CD4-positive, alpha-beta T cell (primary cell): ENCODE data around the gene FXYD6. TPM values are rescaled to one million over a fixed set of nuclear protein-coding genes. Genes with fewer than 3 reads are reported as not detected.

Experiments
- ATAC-seq: fragments of 200-7000 bp; cut with Tn5 transposase; one replicate; pipeline ENCODE4 v1.10.0; 2022; ENCODE audit warnings: mild to moderate bottlenecking; ENCODE audit not compliant: poor library complexity
- CTCF ChIA-PET: fragments of 350-600 bp; sonication (Branson Sonifier 250); formaldehyde crosslinking; loops from one replicate; lab custom pipeline; 2021; ENCODE audit warnings: antibody characterized with exemption, inconsistent platforms; lab: Charles Lee
- POLR2A ChIA-PET: fragments of 350-600 bp; sonication (Branson Sonifier 250); formaldehyde crosslinking; loops from one replicate; lab custom pipeline; 2021; ENCODE audit warnings: antibody characterized with exemption, inconsistent platforms; lab: Charles Lee
- DNase-seq, 14 experiments: peaks; one replicate each; pipeline ENCODE4 v3.0.0-alpha.2; 2013 to 2020; ENCODE audit warnings: mixed read lengths in 2 of 14
- H3K27ac ChIP-seq, 2 donors: one replicate each; pipeline versions ENCODE4 v1.5.1 to v1.7.0; 2013; ENCODE audit warnings: low read length in 2 of 2, low read depth in 1 of 2, mild to moderate bottlenecking in 1 of 2
- H3K27me3 ChIP-seq, 2 experiments: 1 replicate in 1 of 2; 2 replicates in 1 of 2; pipeline versions ENCODE4 v1.6.1 to v1.7.0; 2013; ENCODE audit warnings: low read length in 2 of 2, control low read depth in 1 of 2, mild to moderate bottlenecking in 1 of 2, moderate library complexity in 1 of 2; ENCODE audit not compliant: insufficient read depth in 2 of 2, control insufficient read depth in 1 of 2
- H3K36me3 ChIP-seq: one replicate; pipeline ENCODE4 v1.6.1; 2013; ENCODE audit warnings: low read length, control low read depth; ENCODE audit not compliant: insufficient read depth
- H3K4me1 ChIP-seq: one replicate; pipeline ENCODE4 v1.6.1; 2013; ENCODE audit warnings: low read length, control low read depth; ENCODE audit not compliant: insufficient read depth
- H3K4me3 ChIP-seq: one replicate; pipeline ENCODE4 v1.5.1; 2013; ENCODE audit warnings: mild to moderate bottlenecking, low read length, moderate library complexity
- H3K9me3 ChIP-seq, 2 experiments: 1 replicate in 1 of 2; 2 replicates in 1 of 2; pipeline versions ENCODE4 v1.6.1 to v1.7.0; 2013; ENCODE audit warnings: low read length in 2 of 2, mild to moderate bottlenecking in 2 of 2, control low read depth in 1 of 2, moderate library complexity in 1 of 2; ENCODE audit not compliant: control insufficient read depth in 1 of 2, insufficient read depth in 1 of 2
- H3K27ac Mint-ChIP-seq: one replicate; pipeline ENCODE4 v1.8.0; 2020; ENCODE audit warnings: mixed read lengths
- H3K27me3 Mint-ChIP-seq: one replicate; pipeline ENCODE4 v1.8.0; 2021; ENCODE audit warnings: mixed read lengths
- H3K36me3 Mint-ChIP-seq: one replicate; pipeline ENCODE4 v1.8.0; 2021; ENCODE audit warnings: low read depth, mixed read lengths
- H3K4me1 Mint-ChIP-seq: one replicate; pipeline ENCODE4 v1.8.0; 2021; ENCODE audit warnings: low read depth, mixed read lengths
- H3K4me3 Mint-ChIP-seq: one replicate; pipeline ENCODE4 v1.8.0; 2020; ENCODE audit warnings: mild to moderate bottlenecking, mixed read lengths
- H3K9me3 Mint-ChIP-seq: one replicate; pipeline ENCODE4 v1.8.0; 2020; ENCODE audit warnings: mixed read lengths
- CTCF ChIP-seq: fragments of 200-600 bp; IDR thresholded peaks from one replicate; pipeline ENCODE4 v1.8.0; 2022; ENCODE audit warnings: antibody characterized with exemption, mild to moderate bottlenecking
- intact Hi-C, 2 experiments: fragments of 100-400 bp; cut with DNase I in 1 of 2; cut with micrococcal nuclease in 1 of 2; formaldehyde crosslinking; loops; one replicate each; pipeline versions ENCODE4 v1.15.1 to v1.9.0; 2023 to 2025; cut with DNase I, micrococcal nuclease
- total RNA-seq, 174 experiments: library from RNA in 2 of 174; stranded (reverse) in 2 of 174; gene quantifications; one replicate each; pipeline ENCODE4 v1.2.3 and lab custom pipeline; 2021 to 2026

FXYD6 gene
- total RNA-seq, 2 experiments from 2014 or later: not detected

GRCh38 chr11:117881217-117881616, 4.8 kb upstream of the FXYD6 start:
- ChIA-PET CTCF (no interaction called here), POLR2A (no interaction called here)
- Mint-ChIP-seq H3K36me3 (no peaks in the 10 kb centered on the region), H3K4me3 (no peak overlapping the region), H3K9me3 (no peaks in the 10 kb centered on the region), H3K4me1 (peaks cover 7% of the 10 kb centered on the region), H3K27ac (no peak overlapping the region), H3K27me3 (peaks cover 46% of the 10 kb centered on the region)
- ATAC-seq: no peak
- Histone ChIP-seq H3K27me3 (peaks cover 19 to 21% of the 10 kb centered on the region in 2 experiments), H3K36me3 (no peaks in the 10 kb centered on the region), H3K4me3 (no peak overlapping the region), H3K27ac (no peak overlapping the region), H3K9me3 (no peaks in the 10 kb centered on the region), H3K4me1 (peaks cover 10% of the 10 kb centered on the region)
- DNase-seq: no peak
- no peak for TF ChIP-seq CTCF
- intact Hi-C loops: no loop called here

DNA sequence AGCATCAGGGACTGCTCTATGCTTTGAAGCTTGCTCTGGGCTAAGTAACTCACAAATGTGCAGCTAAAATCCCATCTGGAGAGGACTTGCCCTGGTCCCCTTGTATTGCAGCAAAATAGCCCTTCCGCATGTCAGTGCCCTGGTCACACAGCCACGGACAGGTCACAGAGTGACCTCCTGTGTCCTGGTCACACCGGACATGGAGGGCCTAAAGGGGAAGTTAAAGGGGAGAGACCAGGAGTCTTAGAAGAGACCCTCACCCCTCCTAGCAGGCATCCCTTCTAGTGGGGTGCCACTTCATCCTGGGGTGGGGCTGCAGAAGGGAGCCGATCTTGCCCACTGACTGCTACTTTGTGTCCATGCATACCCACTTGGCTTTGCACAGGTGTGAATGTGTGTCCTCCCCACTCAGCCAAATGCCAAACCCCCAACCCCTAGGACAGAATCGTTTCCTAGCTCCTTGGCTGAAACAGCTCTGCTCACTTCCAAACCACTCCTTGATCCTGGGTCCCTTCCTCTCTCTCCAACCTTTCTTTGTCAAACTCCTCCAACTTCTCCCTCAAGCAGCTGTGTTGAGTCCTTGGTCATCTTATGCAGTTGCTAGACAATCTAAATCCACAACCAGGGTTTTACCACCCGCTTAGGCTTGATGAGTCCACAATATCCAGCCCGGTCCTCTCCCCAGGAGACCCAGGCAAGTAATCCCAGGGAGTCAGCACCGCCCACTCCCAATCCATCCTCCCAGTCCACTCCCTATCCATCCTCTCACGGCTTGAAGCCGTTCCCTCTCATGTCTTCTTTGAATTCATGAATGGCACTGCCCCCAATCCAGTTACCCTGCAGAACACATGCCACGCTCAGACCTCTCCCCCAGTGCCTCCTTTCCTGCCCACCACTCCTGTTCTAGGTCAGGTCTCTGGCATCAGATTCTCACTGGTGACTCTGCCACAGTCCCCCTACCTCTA, 3.3 kb upstream of the FXYD6 start:
- Histone ChIP-seq H3K27me3 (peaks cover 33 to 35% of the 10 kb centered on the region in 2 experiments), H3K4me3 (no peak overlapping the region), H3K9me3 (no peaks in the 10 kb centered on the region), H3K4me1 (peaks cover 24% of the 10 kb centered on the region), H3K36me3 (no peaks in the 10 kb centered on the region), H3K27ac (no peak overlapping the region)
- TF ChIP-seq CTCF: no peak
- Mint-ChIP-seq H3K4me3 (no peak overlapping the region), H3K27ac (no peak overlapping the region), H3K9me3 (no peaks in the 10 kb centered on the region), H3K4me1 (peaks cover 21% of the 10 kb centered on the region), H3K36me3 (no peaks in the 10 kb centered on the region), H3K27me3 (peaks cover 60% of the 10 kb centered on the region)
- no peak for ATAC-seq
- no peak for DNase-seq
- intact Hi-C loops: no loop called here
- ChIA-PET POLR2A (no interaction called here), CTCF (no interaction called here)

DNA sequence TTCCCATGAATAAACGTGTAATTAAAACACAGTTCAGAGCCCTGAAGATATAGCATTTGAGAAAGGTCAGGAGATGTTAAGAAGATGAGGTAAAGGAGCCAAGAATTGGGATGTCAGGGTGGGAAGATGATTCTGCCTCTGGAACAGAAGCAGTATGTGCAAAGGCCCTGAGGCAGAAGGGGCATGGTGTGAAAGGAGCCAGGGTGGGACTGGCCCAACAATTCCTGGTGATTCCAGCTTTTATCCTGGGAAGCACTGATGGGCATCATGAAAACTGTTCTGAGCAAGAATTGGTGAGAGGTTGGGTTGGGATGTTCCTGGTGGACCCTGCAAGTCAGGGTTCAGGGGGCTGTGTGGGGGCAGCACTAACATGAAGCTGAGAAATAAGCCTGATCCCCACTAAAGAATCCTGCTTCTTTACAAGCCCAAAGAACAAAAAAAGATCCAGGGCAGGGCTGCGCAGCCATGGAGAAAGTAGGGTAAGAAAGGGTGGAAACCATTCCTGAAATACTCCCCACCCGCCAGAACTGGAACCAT, 2.5 kb upstream of the FXYD6 start:
- H3K27ac Mint-ChIP-seq: no peak overlapping the region
- ATAC-seq (no peak), DNase-seq (no peak)
- Histone ChIP-seq H3K27ac (no peak overlapping the region), H3K4me1 (peaks cover 31% of the 10 kb centered on the region), H3K9me3 (no peaks in the 10 kb centered on the region), H3K4me3 (no peak overlapping the region), H3K27me3 (peaks cover 41 to 43% of the 10 kb centered on the region in 2 experiments), H3K36me3 (no peaks in the 10 kb centered on the region)
- peaks cover 66% of the 10 kb centered on the region for H3K27me3 Mint-ChIP-seq
- no peak for TF ChIP-seq CTCF
- intact Hi-C loops: no loop called here
- H3K4me1 Mint-ChIP-seq: peaks cover 27% of the 10 kb centered on the region
- CTCF ChIA-PET: interaction anchor here (0.6 kb wide), 1 partner anchor 912 kb away, joined by 3 read pairs; no protein-coding TSS in a partner anchor
- H3K36me3 Mint-ChIP-seq: no peaks in the 10 kb centered on the region
- H3K9me3 Mint-ChIP-seq: no peaks in the 10 kb centered on the region
- POLR2A ChIA-PET: no interaction called here
- H3K4me3 Mint-ChIP-seq: no peak overlapping the region
